ENCODE results near the gene FAM13C. TPM values are rescaled to one million over a fixed set of nuclear protein-coding genes. Genes with fewer than 3 reads are reported as not detected.

FAM13C gene
- total and polyA plus RNA-seq, 2 of the 4 experiments (the other 2 are of a cell fraction), result 1.6 to 2.9 TPM

DNA sequence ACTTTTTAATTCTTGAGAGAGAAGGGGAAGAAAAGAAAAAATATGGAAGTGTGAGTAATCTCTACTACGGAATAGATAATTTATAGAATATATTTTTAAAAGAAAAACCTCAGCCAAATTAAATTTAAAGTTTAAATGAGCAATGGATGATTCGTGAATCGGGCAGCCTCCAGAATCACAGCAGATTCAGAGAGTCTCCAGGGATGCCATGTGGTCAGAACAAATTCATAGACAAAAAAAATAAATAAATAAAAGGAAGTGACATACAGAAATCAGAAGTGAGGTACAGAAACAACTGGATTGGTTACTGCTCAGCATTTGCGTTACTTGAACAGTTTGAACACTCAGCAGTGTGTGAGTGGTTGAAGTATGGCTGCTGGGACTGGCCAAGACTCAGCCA is 132.9 kb downstream of the FAM13C start:
- no peak overlapping the region for H3K4ac ChIP-seq (ENCODE audit: low read depth, low read length)
- H2AK9ac ChIP-seq (replicated peaks; ENCODE audit: low read depth, low read length, poor library complexity), result no peak overlapping the region
- no peaks in the 10 kb centered on the region for H3K79me1 ChIP-seq (ENCODE audit: low read depth in 1 of 2, low read length in 2 of 2)
- WGBS, 2 experiments (ENCODE audit: extremely low coverage in 2 of 2, insufficient read length in 1 of 2), result no CpG with 5 or more reads among the region's 4 CpGs
- H4K20me1 ChIP-seq (ENCODE audit: insufficient read depth, low read length), result no peaks in the 10 kb centered on the region
- no peak overlapping the region for H4K8ac ChIP-seq (ENCODE audit: low read depth in 2 of 2, low read length in 2 of 2)
- H3K4me2 ChIP-seq (ENCODE audit: low read depth, low read length), result no peak overlapping the region
- ChIA-PET CTCF (no interaction called here), POLR2A (ENCODE audit: unreplicated experiment) (no interaction called here)
- H2AK5ac ChIP-seq (ENCODE audit: low read depth, low read length), result no peak overlapping the region
- H3K4me1 ChIP-seq (ENCODE audit: control insufficient read depth, insufficient read depth, low read length), result no peaks in the 10 kb centered on the region
- H2BK5ac ChIP-seq (ENCODE audit: low read depth, low read length, poor library complexity, severe bottlenecking), result no peak overlapping the region
- H3K23ac ChIP-seq (ENCODE audit: low read depth, low read length), result no peak overlapping the region
- no peak overlapping the region for H4K5ac ChIP-seq (ENCODE audit: low read depth, low read length)
- no peaks in the 10 kb centered on the region for H3K9me1 ChIP-seq (ENCODE audit: insufficient read depth, low read length)
- H3K14ac ChIP-seq (replicated peaks; ENCODE audit: low read depth, low read length), result no peak overlapping the region
- no TSS peak for BruUV-seq (replicated peaks)
- no peaks in the 10 kb centered on the region for H3K9me3 ChIP-seq (ENCODE audit: control insufficient read depth, insufficient read depth, low read length)
- no peak overlapping the region for H3K27ac ChIP-seq (ENCODE audit: insufficient read depth, low read length)
- DNase-seq, result no peak
- H3K4me3 ChIP-seq (ENCODE audit: insufficient read depth, low read depth, low read length), result no peak overlapping the region
- no peak overlapping the region for H3K9ac ChIP-seq (ENCODE audit: low read depth, low read length)
- no peak overlapping the region for H4K91ac ChIP-seq (ENCODE audit: insufficient read depth, low read depth, low read length)
- H3K56ac ChIP-seq (ENCODE audit: extremely low read depth, insufficient read depth, low read length), result no peak overlapping the region
- H2BK120ac ChIP-seq (ENCODE audit: low read depth, low read length), result no peak overlapping the region
- TF ChIP-seq CEBPB (IDR thresholded peaks at IDR 0.05; ENCODE audit: low read depth, low read length) (no peak), RAD21 (IDR thresholded peaks at IDR 0.05; ENCODE audit: low read length) (no peak), CHD1 (IDR thresholded peaks at IDR 0.05; ENCODE audit: low read depth, low read length) (no peak), NFE2L2 (IDR thresholded peaks at IDR 0.05; ENCODE audit: low read depth, low read length) (no peak), MAFK (IDR thresholded peaks at IDR 0.05; ENCODE audit: low read depth, low read length) (no peak)
- no peak overlapping the region for H2AFZ ChIP-seq (replicated peaks; ENCODE audit: low read length, poor library complexity)
- no peak overlapping the region for H3K18ac ChIP-seq (ENCODE audit: low read depth, low read length)
- no peak overlapping the region for H2BK15ac ChIP-seq (ENCODE audit: low read depth, low read length)
- no peak for ATAC-seq (ENCODE audit: low read depth)
- dilution Hi-C loops (cut with HindIII; ENCODE audit: low sequenced_read_pairs, unreplicated experiment), result no loop called here
- intact Hi-C loops (cut with micrococcal nuclease), result no loop called here
- in situ Hi-C loops (cut with MboI; ENCODE audit: low sequenced_read_pairs), result no loop called here
- H2BK20ac ChIP-seq (ENCODE audit: low read depth, low read length), result no peak overlapping the region
- no peaks in the 10 kb centered on the region for H3K27me3 ChIP-seq (ENCODE audit: control insufficient read depth, insufficient read depth, low read length)
- H3K36me3 ChIP-seq (ENCODE audit: control insufficient read depth, insufficient read depth, low read length), result no peaks in the 10 kb centered on the region
